Heart left ventricle (tissue), 13 donors: ENCODE data around the gene UBE4B.

Experiments used
- CTCF ChIP-seq, 12 donors: fragments of 200-600 bp; sonication (generic) in 4 of 12; IDR thresholded peaks; one replicate each; pipeline versions ENCODE4 v1.5.0 to v1.8.0; 2018 to 2022; ENCODE audit warnings: antibody characterized with exemption in 12 of 12, mild to moderate bottlenecking in 5 of 12
- POLR2A ChIP-seq, 2 donors: fragments of 450-650 bp; IDR thresholded peaks; one replicate each; pipeline ENCODE4 v1.6.1; 2017; ENCODE audit warnings: antibody characterized with exemption in 2 of 2, mild to moderate bottlenecking in 2 of 2, moderate library complexity in 2 of 2
- donor health status: ischemic (EF 13 %, LVEDD 7.1; RV severe dilation, severe dysfunction).
- donor health status: DM: no; HTN: yes; CAD: no.
- donor health status: DM: no; HTN: no; CAD: no.
- donor health status: ischemic (EF 25% LVEDD 6.9; RV normal size, moderate dysfunction).
- donor health status: ischemic (EF 25% LVEDD 5.7; RV mildly dilated, moderate dysfunction).
- donor health status: ischemic (EF 35%, LVEDD 5.7; RV mildly dilated, moderate dysfunction).
- donor health status: nonischemic (EF 11% LVEDD 7.7; RV severe dilation, severe dysfunction).
- donor health status: DM: yes; HTN: yes; CAD: no.
- donor health status: PGD.
- donor health status: ischemic (EF 29% LVEDD 5.4; RV normal size, mild dysfunction).
- donor health status: nonischemic (EF 23%, LVEDD 6.1; RV moderate dilation, normal function).

DNA sequence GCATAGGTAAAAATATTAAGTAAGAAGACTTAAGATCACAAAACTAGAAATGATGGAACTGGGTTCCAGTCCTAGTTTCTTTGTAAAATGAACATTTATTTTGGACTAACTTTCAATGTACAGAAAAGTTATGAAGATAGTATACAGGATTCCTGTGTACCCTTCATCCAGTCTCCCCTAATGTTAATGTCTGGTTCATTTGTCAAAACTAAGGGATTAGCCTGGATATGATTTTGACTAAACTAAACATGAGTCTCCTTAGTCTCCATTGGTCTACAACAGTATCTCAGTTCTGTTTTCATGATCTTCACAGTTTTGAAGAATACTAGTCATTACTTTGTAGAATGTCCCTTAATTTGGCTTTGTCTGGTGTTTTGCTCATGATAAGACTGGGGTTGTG lies 54.5 kb downstream of the UBE4B start:
- TF ChIP-seq POLR2A (IDR thresholded peaks at IDR 0.05) (no peak), CTCF (IDR thresholded peaks at IDR 0.05) (no peak)
